OCI-LY7 (cell line): Measurements from ENCODE around the gene P2RX6. TPM values are rescaled to one million over a fixed set of nuclear protein-coding genes. Genes with fewer than 3 reads are reported as not detected.
A peak's percentile ranks its signal among the peaks of the same experiment; 100 is the strongest.

Experiments
- BruUV-seq: library from RNA; stranded (reverse); fragments of 400-500 nt; replicated peaks from 2 replicates; lab custom pipeline; 2021; lab: Mats Ljungman, UMichigan
- CTCF ChIA-PET: fragments of 300-600 bp; sonication (Branson Sonifier 250); formaldehyde crosslinking; loops from one replicate; lab custom pipeline; 2022; ENCODE audit warnings: antibody characterized with exemption; ENCODE audit not compliant: unreplicated experiment; lab: Charles Lee
- POLR2A ChIA-PET: fragments of 300-600 bp; sonication (Branson Sonifier 250); formaldehyde crosslinking; loops from one replicate; lab custom pipeline; 2022; ENCODE audit warnings: antibody characterized with exemption; lab: Charles Lee
- DNase-seq: peaks from one replicate; pipeline ENCODE4 v3.0.0-alpha.2; 2015; ENCODE audit warnings: low spot score
- H2AFZ ChIP-seq: fragments of 200-600 bp; sonication (generic), shearing (Covaris generic); 2 replicates; pipeline ENCODE4 v1.6.1; 2014; ENCODE audit warnings: mild to moderate bottlenecking, antibody characterized with exemption, low read length, moderate library complexity
- H3K27ac ChIP-seq: fragments of 200-600 bp; sonication (generic); 2 replicates; pipeline ENCODE4 v1.5.1; 2014; ENCODE audit warnings: mixed run types, low read depth, mild to moderate bottlenecking, moderate library complexity, low read length, inconsistent platforms; ENCODE audit not compliant: poor library complexity, severe bottlenecking
- H3K36me3 ChIP-seq: fragments of 200-600 bp; sonication (generic); 2 replicates; pipeline ENCODE4 v1.6.1; 2014; ENCODE audit warnings: mild to moderate bottlenecking, antibody characterized with exemption, low read length, moderate library complexity, mixed read lengths; ENCODE audit not compliant: insufficient read depth
- H3K4me1 ChIP-seq: fragments of 200-600 bp; sonication (generic); 2 replicates; pipeline ENCODE4 v1.5.1; 2014; ENCODE audit warnings: mild to moderate bottlenecking, low read length; ENCODE audit not compliant: insufficient read depth, poor library complexity, severe bottlenecking
- H3K4me2 ChIP-seq: fragments of 200-600 bp; sonication (generic); 2 replicates; pipeline ENCODE4 v1.6.1; 2014; ENCODE audit warnings: mild to moderate bottlenecking, low read length
- H3K4me3 ChIP-seq: fragments of 200-600 bp; sonication (generic); 2 replicates; pipeline ENCODE4 v1.5.1; 2014; ENCODE audit warnings: mild to moderate bottlenecking, low read depth, low read length; ENCODE audit not compliant: poor library complexity, severe bottlenecking
- H3K79me2 ChIP-seq: fragments of 200-600 bp; sonication (generic); 2 replicates; pipeline ENCODE4 v1.6.1; 2016; ENCODE audit warnings: low read depth, mild to moderate bottlenecking, low read length, moderate library complexity, mixed read lengths; ENCODE audit not compliant: insufficient read depth
- H3K9me2 ChIP-seq: fragments of 200-600 bp; sonication (generic); 2 replicates; pipeline ENCODE4 v1.6.1; 2016; ENCODE audit warnings: mild to moderate bottlenecking, low read length, mixed read lengths; ENCODE audit not compliant: insufficient read depth
- H3K9me3 ChIP-seq: fragments of 200-600 bp; sonication (generic); 2 replicates; pipeline ENCODE4 v1.6.1; 2014; ENCODE audit warnings: mild to moderate bottlenecking, mixed run types, low read length, mixed read lengths
- H4K20me1 ChIP-seq: fragments of 200-600 bp; sonication (generic); 2 replicates; pipeline ENCODE4 v1.6.1; 2014; ENCODE audit warnings: mild to moderate bottlenecking, antibody characterized with exemption, low read length, moderate library complexity, mixed read lengths; ENCODE audit not compliant: insufficient read depth
- CTCF ChIP-seq: fragments of 200-600 bp; sonication (generic); conservative IDR thresholded peaks from 2 replicates; pipeline ENCODE4 v1.5.1; 2014; ENCODE audit warnings: mild to moderate bottlenecking, antibody characterized with exemption, low read length, moderate library complexity, mixed read lengths
- EZH2phosphoT487 ChIP-seq: fragments of 200-600 bp; sonication (generic); IDR thresholded peaks from 2 replicates; pipeline ENCODE4 v1.6.1; 2018; ENCODE audit warnings: low read depth, borderline replicate concordance, mild to moderate bottlenecking, mixed run types, antibody characterized with exemption, low read length, moderate library complexity, mixed read lengths
- intact Hi-C: fragments of 100-400 bp; cut with micrococcal nuclease; formaldehyde crosslinking; loops from one replicate; pipeline ENCODE4 v1.10.0; 2022; ENCODE audit not compliant: unreplicated experiment
- total RNA-seq, 2 experiments: library from RNA; depleted of rRNA in 1 of 2; stranded (reverse); fragments of >200 nt in 1 of 2; shearing (Covaris generic) in 1 of 2; gene quantifications; 2 replicates each; pipeline ENCODE4 v1.2.3, GENCODE V29; 2014 to 2022

The P2RX6 gene
- total RNA-seq, 2 experiments from 2014 or later: 0.06 to 0.32 TPM

- POLR2A ChIA-PET: no interaction called here
- H3K36me3 ChIP-seq: peaks cover 41% of the 10 kb centered on the region
- H3K27ac ChIP-seq: peak overlapping the region; percentile 96
- H3K9me2 ChIP-seq: no peaks in the 10 kb centered on the region
- BruUV-seq: no TSS peak
- TF ChIP-seq CTCF (peak; percentile 39; the same call in 1 of the 2 replicates), EZH2phosphoT487 (no peak)
- peaks cover 30% of the 10 kb centered on the region for H3K79me2 ChIP-seq
- H2AFZ ChIP-seq: no peak overlapping the region
- CTCF ChIA-PET: no interaction called here
- H3K4me2 ChIP-seq: peak overlapping the region; percentile 100
- H3K9me3 ChIP-seq: no peaks in the 10 kb centered on the region
- H3K4me3 ChIP-seq: peak overlapping the region; percentile 83
- peaks cover 36% of the 10 kb centered on the region for H3K4me1 ChIP-seq
- no peak for DNase-seq
- intact Hi-C loops: loop anchor here (10.0 kb wide), 1 partner anchor 146 kb away; the partner anchor contains the start of genes PI4KA and SNAP29
- H4K20me1 ChIP-seq: no peaks in the 10 kb centered on the region
These were observed 14.6 kb upstream of the P2RX6 start for GRCh38 chr22:21000207-21000986.

- Histone ChIP-seq H3K36me3 (peaks cover 41% of the 10 kb centered on the region), H3K27ac (peak overlapping the region; percentile 96), H3K79me2 (peaks cover 30% of the 10 kb centered on the region), H3K9me2 (no peaks in the 10 kb centered on the region), H3K4me2 (peak overlapping the region; percentile 100), H3K4me1 (peaks cover 36% of the 10 kb centered on the region), H3K4me3 (peak overlapping the region; percentile 83), H2AFZ (peak overlapping the region; percentile 15; the same call in 1 of the 2 replicates), H3K9me3 (no peaks in the 10 kb centered on the region), H4K20me1 (no peaks in the 10 kb centered on the region)
- CTCF ChIA-PET: no interaction called here
- TF ChIP-seq EZH2phosphoT487 (no peak), CTCF (no peak; the same call in 1 of the 2 replicates)
- DNase-seq: no peak
- no TSS peak for BruUV-seq
- POLR2A ChIA-PET: no interaction called here
- intact Hi-C loops: loop anchor here (10.0 kb wide), 1 partner anchor 146 kb away; the partner anchor contains the start of genes PI4KA and SNAP29
These were observed 13.9 kb upstream of the P2RX6 start for GRCh38 chr22:21000987-21001600.
